ENCODE measurements around the gene PPP4R4. TPM values are rescaled to one million over a fixed set of nuclear protein-coding genes. Genes with fewer than 3 reads are reported as not detected.
A peak's percentile ranks its signal among the peaks of the same experiment; 100 is the strongest.

Gene PPP4R4
- total RNA-seq, 4 donors from 2014 or later, result 0.08 to 1.7 (median 0.48) TPM

DNA sequence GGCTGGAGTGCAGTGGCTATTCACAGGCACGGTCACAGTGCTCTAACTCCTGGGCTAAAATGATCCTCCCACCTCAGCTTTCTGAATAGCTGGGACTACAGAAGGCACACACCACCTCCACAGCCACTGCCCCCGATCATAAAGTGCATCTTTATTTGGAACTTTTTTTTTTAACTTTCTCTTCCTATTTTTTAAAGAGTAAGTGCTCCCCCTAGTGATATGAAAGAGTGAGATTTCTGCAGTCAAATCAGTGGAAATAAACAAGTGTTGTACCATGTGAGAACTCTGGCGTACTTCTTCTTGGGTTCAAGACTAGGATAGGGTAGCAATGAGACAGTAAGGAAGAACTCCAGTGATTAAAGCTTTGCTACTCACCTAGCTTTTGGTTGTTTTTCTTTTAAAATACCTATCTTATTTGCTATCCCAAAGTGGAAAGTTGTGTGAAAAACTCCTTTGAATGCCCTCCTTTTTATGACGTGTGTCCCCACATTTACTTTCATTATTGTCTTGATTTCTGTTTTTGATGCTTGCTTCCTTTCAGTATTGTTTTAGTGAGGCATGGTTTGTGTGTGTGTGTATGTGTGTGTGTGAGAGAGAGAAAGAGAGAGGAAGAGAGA lies 6.6 kb downstream of the PPP4R4 start:
- intact Hi-C loops (cut with DNase I), result no loop called here
- H3K4me1 ChIP-seq, result peaks cover 0 to 8% (median 0%) of the 10 kb centered on the region in 3 donors
- peak overlapping the region in 3 of 4 donors; percentile 5 to 36 (median 22) for H3K4me3 ChIP-seq
- no peaks in the 10 kb centered on the region for H3K36me3 ChIP-seq
- WGBS, 2 donors, result 10 to 16% methylated on average over 4 of the region's 4 CpGs
- peak overlapping the region in 1 of 4 donors; percentile 15 for H3K27ac ChIP-seq
- DNase-seq, result no peak
- H3K27me3 ChIP-seq, result peaks cover 0 to 49% (median 10%) of the 10 kb centered on the region in 4 donors
- H3K9me3 ChIP-seq, result no peaks in the 10 kb centered on the region
- no peak for TF ChIP-seq POLR2A (IDR thresholded peaks at IDR 0.05)
- TF ChIP-seq, protein P1, sequence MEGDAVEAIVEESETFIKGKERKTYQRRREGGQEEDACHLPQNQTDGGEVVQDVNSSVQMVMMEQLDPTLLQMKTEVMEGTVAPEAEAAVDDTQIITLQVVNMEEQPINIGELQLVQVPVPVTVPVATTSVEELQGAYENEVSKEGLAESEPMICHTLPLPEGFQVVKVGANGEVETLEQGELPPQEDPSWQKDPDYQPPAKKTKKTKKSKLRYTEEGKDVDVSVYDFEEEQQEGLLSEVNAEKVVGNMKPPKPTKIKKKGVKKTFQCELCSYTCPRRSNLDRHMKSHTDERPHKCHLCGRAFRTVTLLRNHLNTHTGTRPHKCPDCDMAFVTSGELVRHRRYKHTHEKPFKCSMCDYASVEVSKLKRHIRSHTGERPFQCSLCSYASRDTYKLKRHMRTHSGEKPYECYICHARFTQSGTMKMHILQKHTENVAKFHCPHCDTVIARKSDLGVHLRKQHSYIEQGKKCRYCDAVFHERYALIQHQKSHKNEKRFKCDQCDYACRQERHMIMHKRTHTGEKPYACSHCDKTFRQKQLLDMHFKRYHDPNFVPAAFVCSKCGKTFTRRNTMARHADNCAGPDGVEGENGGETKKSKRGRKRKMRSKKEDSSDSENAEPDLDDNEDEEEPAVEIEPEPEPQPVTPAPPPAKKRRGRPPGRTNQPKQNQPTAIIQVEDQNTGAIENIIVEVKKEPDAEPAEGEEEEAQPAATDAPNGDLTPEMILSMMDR (IDR thresholded peaks at IDR 0.05), result peak; percentile 20 to 56 (median 37)

DNA sequence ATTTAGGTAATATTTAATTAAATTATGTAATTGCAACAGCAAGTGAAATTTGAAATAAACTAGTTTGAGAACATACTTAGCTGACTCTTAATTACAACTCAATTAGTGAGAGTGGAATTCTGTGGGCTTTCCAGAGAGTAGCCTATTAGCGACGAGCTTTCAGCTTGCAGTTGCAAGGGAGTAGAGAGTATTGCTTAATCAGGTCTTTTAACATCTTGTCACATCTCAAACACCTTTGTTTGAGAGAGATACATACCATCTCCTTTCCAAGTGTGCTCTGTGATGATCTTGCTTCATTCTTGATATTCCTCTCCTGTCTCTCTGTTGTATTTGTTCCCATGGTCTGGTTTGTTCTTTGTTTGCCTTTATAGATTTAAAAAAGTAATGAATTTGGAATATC lies 7.7 kb downstream of the PPP4R4 start:
- Histone ChIP-seq H3K27me3 (peaks cover 0 to 38% (median 5%) of the 10 kb centered on the region in 4 donors), H3K27ac (no peak overlapping the region), H3K4me3 (no peak overlapping the region), H3K36me3 (no peaks in the 10 kb centered on the region), H3K4me1 (peaks cover 0 to 8% (median 0%) of the 10 kb centered on the region in 3 donors), H3K9me3 (no peaks in the 10 kb centered on the region)
- intact Hi-C loops (cut with DNase I), result no loop called here
- 73 to 86% methylated on average over 2 of the region's 2 CpGs for WGBS, 2 donors
- no peak for TF ChIP-seq POLR2A (IDR thresholded peaks at IDR 0.05)
- no peak for DNase-seq

DNA sequence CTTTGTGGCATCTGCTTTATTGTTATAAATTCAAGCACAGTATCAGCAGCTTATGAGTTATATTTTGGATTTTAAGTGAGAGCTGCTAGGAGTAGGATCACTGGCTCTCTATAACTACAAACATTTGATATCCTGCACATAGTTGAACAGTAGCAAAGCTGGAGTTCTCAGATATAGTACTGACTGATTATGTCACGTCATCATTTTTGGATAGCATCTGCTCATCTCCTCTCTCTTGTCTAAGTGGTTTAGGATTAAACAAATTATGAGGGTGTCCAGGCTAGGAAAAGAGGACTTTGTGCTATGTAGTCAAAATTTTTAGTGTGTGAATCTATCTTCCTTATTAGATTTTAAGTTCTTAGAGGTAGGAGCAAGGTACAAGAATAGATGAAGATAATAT lies 18.4 kb downstream of the PPP4R4 start:
- Histone ChIP-seq H3K4me1 (no peaks in the 10 kb centered on the region), H3K4me3 (no peak overlapping the region), H3K9me3 (no peaks in the 10 kb centered on the region), H3K27ac (no peak overlapping the region), H3K27me3 (peaks cover 0 to 43% (median 0%) of the 10 kb centered on the region in 4 donors), H3K36me3 (no peaks in the 10 kb centered on the region)
- intact Hi-C loops (cut with DNase I), result no loop called here
- WGBS, 2 donors, result 50 to 55% methylated on average over 1 of the region's 1 CpG
- TF ChIP-seq, protein P1 (IDR thresholded peaks at IDR 0.05), result no peak
- no peak for TF ChIP-seq POLR2A (IDR thresholded peaks at IDR 0.05)
- DNase-seq, result no peak

DNA sequence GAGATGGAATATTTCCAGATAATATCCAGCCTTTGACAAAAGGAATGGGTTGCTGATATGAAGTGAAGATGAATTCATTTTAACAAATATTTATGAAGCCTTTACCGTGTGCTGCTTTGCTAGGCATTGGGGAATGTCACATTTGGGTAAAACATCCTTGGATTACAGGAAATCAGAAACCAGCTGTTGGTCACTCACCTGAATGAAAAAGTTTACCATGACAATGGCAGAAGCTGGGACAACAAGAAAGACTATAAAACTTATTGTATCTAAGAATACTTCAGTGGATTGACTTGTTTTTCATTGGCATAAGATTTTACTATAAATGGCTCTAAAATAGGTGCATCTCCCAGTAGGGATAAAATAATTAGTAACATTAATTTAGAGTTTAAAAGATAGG lies 19.7 kb downstream of the PPP4R4 start:
- Histone ChIP-seq H3K4me3 (no peak overlapping the region), H3K36me3 (no peaks in the 10 kb centered on the region), H3K9me3 (no peaks in the 10 kb centered on the region), H3K4me1 (no peaks in the 10 kb centered on the region), H3K27me3 (peaks cover 0 to 33% (median 0%) of the 10 kb centered on the region in 4 donors), H3K27ac (no peak overlapping the region)
- 57 to 66% methylated on average over 1 of the region's 1 CpG for WGBS, 2 donors
- intact Hi-C loops (cut with DNase I), result no loop called here
- TF ChIP-seq, protein P1 (IDR thresholded peaks at IDR 0.05), result no peak
- no peak for TF ChIP-seq POLR2A (IDR thresholded peaks at IDR 0.05)
- DNase-seq, result no peak

DNA sequence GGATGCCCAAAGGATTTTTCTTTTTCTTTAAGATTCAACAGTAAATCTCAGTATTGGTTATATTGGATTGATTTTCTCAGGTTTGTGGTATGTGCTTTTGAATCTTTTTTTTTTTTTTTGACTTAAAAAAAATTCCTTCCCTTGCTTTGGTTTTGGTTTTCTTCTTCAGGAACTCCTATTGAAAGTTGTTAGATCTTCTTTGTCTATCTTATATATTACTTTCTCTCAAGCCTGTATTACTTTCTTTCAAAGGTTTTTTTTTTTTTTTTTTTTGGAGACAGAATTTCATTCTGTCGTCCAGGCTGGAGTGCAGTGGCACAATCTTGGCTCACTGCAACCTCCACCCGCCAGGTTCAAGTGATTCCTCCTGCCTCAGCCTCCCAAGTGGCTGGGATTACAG lies 21.9 kb downstream of the PPP4R4 start:
- no peak for DNase-seq
- no peak for TF ChIP-seq POLR2A (IDR thresholded peaks at IDR 0.05)
- TF ChIP-seq, protein P1 (IDR thresholded peaks at IDR 0.05), result no peak
- no peaks in the 10 kb centered on the region for H3K36me3 ChIP-seq
- intact Hi-C loops (cut with DNase I), result no loop called here
- H3K27me3 ChIP-seq, result peaks cover 0 to 36% (median 0%) of the 10 kb centered on the region in 4 donors
- no peaks in the 10 kb centered on the region for H3K4me1 ChIP-seq
- H3K4me3 ChIP-seq, result no peak overlapping the region
- 69 to 76% methylated on average over 2 of the region's 2 CpGs for WGBS, 2 donors
- no peak overlapping the region for H3K27ac ChIP-seq
- no peaks in the 10 kb centered on the region for H3K9me3 ChIP-seq
